Endothelial cell of hepatic sinusoid (primary cell): Measurements from ENCODE around the gene SYT1.
"Not testable (repeated sequence)": the region's sequence is repeated elsewhere in the genome, so short reads cannot be mapped to it uniquely, and the experiment has no call there.

Experiments
- in situ Hi-C: cut with HindIII; loops from 2 replicates; pipeline ENCODE4 v1.10.0; 2017; ENCODE audit warnings: low sequenced_read_pairs

SYT1 gene

DNA sequence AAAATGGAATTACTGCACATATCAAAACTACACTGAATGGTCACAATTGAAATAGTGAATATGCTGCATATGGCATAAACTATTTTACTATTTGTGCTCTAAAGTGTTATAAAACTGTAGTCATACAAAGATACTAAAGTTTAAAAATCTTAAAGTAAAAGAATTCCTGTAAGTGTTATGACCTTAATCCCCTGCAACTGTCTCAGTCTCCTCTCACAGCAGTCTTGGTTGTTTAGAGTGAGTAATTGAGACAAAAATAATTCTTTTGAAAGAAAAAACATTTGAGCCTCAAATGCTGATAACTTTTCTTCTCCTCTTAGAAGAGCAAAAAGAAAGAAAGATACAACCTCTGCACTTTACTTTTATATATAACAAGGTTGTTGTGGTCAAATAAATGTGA is 99.9 kb downstream of the SYT1 start:
- in situ Hi-C loops, result no loop called here

- in situ Hi-C loops, result no loop called here
Observed at GRCh38 chr12:78966062-78966461, 101.5 kb downstream of the SYT1 start.

GRCh38 chr12:78966926-78967325 is 102.4 kb downstream of the SYT1 start:
- in situ Hi-C loops, result no loop called here

DNA sequence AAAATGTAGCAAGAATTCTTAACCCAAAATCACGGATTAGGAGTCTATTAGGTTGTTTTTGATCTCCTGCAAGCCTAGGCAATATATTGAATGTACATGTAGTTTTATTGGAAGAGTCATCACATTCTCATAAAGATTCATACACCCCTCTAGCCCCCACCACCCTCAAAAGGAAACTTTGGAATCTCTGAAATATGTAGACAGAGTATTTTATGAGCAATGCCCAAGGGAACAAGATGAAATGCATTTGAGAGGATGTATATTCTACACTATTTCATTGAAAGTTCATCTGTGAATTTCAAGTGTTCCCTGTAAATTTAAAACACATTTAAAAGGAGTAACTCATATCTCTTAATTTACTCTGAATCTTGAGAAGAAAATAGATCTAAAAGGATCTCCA is 103.7 kb downstream of the SYT1 start:
- in situ Hi-C loops, result no loop called here

DNA sequence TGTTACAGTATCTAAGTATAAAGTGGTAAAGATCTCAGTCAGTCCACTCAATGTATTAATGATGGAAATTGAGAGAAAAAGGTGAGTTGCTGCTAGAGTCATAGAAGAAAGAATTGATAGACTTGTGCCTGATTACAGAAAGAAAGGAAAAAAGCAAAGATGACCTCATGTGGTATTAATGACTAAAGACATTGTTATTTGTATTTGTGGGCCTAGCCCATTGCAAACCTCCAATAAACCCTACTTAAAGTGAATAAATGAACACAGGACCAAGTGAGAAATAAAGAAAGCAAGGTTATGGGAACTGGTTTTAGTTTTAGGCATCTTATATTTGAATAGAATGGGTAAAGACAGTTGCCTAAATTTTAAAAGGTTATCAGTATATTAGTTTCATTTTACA is 105.5 kb downstream of the SYT1 start:
- in situ Hi-C loops, result no loop called here

DNA sequence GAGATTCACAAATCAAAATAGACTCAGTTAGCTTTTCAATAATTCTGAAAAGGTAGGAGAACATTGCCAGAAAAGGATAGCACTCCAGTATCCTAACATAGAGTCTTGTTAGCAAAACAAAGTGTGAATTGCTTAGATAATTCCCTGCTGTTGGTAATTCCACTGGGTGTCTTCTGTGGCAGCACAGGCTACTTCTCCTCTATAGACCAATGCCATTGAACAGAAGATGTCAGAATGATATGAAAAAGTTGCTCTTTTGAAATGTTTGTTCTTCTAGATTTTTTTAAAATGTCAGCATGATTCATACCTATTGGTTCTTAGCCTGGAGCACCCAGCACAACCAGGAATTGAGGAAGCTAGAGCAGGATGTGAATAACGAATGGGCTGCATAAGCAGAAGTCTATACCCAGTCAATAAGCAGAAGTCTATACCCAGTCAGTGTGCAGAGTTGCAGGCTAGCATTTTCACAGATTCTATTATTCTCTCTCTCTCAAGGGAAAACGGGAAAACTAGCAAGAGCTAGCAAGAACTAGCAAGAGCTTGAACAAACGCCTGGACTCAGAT is 112.8 kb downstream of the SYT1 start:
- in situ Hi-C loops, result no loop called here

DNA sequence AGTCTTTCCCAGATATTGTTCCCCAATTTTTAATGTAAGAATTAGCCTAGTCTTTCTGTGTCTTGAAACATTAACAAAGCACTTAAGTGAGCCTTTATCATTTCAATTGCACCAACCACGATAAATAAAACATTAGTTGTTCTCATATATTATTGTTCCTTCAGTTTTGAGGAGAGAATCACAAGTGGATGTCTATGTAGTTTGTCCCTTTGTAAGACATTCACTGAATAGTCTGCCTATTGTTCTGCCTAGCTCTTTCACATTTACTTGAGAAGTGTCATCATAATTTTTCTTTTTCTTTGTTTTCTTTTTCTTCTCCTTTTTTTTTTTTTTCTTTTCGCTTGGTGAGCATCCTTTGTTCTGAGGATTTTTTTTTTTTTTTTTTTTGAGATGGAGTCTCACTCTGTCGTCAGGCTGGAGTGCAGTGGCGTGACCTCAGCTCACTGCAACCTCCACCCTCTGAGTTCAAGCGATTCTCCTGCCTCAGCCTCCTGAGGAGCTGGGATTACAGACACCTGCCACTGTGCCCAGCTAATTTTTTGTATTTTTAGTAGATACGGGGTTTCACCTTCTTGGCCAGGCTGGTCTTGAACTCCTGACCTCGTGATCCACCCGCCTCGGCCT is 129.7 kb downstream of the SYT1 start:
- in situ Hi-C loops, result no loop called here

DNA sequence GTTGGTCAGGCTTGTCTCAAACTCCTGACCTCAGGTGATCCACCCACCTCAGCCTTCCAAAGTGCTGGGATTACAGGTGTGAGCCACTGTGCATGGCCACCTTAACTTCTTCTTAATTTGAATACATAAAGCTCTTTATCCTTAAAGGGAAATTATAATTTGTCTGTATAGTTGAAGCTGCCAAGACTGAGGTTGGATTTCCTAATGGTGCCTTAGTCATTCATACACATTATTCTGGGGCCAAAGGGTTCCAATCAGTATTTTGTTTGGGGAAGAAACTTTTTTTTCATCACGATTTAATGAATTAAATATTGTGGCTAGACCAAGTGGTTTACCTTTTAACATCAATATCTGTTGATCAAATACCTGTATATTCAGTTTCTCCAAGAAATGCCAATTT is 135.9 kb downstream of the SYT1 start:
- in situ Hi-C loops, result no loop called here

DNA sequence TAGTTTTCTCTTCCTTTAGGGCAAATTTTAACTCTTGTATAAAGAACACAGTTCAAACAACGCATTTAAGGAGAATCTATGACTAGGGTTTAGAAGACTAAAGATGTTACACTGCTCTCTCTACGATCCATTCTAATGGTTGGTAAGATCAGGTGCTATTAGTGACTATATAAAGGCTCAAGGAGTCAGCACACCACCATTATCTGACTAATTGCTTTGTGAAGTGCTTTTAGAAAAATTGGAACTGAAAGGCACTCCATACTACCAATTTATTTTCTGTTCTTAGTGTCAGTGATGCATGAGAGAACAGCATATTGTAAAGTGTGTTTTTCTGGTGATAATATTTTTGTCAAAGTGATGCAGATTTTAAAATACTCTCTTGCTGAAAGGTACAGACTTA is 136.8 kb downstream of the SYT1 start:
- in situ Hi-C loops, result no loop called here

- in situ Hi-C loops, result no loop called here
Observed at GRCh38 chr12:79006306-79006705, 141.7 kb downstream of the SYT1 start.

DNA sequence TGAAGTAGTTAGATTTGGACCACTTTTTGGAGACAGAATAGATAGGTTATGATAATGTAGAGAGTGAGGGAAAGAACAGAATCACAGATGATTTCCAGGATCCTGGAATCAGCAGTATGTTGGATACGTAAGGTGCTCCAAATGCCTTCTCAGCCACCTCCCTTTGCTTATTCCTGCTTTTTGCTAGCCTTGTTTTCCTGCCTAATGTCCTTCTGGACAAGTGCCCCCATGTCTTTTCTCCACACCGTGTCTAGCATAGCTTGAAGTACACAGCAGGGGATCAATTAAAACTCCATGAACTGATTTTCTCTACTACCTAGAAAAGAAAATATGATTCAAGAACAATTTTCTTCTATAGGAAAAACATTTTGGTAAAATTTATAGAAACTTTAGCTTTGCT is 144.0 kb downstream of the SYT1 start:
- in situ Hi-C loops, result no loop called here

GRCh38 chr12:79012636-79013035 is 148.1 kb downstream of the SYT1 start:
- in situ Hi-C loops, result no loop called here

DNA sequence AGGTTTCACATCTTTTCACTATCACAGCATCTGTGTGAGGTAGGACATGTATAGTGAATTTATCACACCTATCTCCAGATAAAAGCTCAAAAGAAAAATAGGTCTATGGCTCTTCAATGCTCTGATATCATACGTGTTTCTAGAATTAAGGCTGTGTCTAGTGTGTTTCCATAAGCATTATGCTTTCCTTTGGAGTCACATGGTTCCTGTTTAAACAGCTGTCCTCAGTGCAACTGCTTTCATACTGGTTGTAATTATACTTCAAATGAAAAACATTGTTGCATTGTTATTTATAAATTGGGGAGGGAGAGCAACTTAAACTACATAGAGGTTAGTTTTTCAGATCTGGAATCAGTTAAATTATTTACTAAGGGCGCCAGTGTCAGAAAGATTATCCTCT is 151.6 kb downstream of the SYT1 start:
- in situ Hi-C loops, result no loop called here

GRCh38 chr12:79019672-79020071 is 155.1 kb downstream of the SYT1 start:
- in situ Hi-C loops, result no loop called here

GRCh38 chr12:79020106-79020505 is 155.5 kb downstream of the SYT1 start:
- in situ Hi-C loops, result no loop called here

- in situ Hi-C loops, result no loop called here
Observed at GRCh38 chr12:79021021-79021420, 156.4 kb downstream of the SYT1 start.

DNA sequence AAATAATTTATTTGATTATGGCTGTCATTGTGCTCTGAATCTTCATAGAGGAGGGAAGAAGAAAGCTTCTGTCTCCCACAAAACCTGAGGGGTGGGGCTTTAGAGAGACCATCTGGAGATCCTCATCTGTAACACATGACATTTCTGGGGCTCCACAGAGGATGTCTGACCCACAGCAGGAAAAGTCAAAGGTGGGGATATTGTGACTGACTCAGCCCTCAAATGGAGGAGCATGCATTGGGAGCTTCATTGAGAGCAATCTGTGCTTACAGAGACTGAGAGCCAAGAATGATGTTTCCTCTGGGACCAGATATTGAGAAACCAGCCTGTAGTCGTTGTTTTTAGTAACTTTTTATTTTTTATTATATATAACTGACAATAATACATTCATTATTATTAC is 158.7 kb downstream of the SYT1 start:
- in situ Hi-C loops, result no loop called here

- in situ Hi-C loops, result no loop called here
Observed at GRCh38 chr12:79023784-79024183, 159.2 kb downstream of the SYT1 start.

DNA sequence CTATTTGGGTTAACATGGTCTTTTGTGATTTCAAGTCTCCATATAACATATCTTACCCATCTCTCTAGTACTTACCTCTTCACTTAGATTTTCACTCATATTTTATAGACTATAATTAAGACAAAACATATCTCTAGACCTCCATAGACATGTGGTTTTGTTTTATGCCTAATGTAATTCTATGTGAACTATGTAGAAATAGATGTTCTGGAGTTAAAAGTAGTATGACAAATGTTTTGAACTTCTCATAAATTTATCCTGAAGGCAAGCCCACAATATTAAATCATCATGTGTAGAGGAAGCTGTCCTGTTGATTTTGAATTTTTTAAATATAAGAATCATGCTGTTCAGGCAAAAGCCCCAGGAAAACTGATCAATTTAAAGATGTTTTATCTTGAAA is 169.2 kb downstream of the SYT1 start:
- in situ Hi-C loops, result no loop called here

DNA sequence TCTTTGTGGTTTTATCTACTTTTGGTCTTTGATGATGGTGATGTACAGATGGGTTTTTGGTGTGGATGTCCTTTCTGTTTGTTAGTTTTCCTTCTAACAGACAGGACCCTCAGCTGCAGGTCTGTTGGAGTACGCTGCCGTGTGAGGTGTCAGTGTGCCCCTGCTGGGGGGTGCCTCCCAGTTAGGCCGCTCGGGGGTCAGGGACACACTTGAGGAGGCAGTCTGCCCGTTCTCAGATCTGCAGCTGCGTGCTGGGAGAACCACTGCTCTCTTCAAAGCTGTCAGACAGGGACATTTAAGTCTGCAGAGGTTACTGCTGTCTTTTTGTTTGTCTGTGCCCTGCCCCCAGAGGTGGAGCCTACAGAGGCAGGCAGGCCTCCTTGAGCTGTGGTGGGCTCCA is 180.2 kb downstream of the SYT1 start:
- in situ Hi-C loops, result not testable (repeated sequence)

- in situ Hi-C loops, result not testable (repeated sequence)
Observed at GRCh38 chr12:79045149-79045703, 180.7 kb downstream of the SYT1 start.

DNA sequence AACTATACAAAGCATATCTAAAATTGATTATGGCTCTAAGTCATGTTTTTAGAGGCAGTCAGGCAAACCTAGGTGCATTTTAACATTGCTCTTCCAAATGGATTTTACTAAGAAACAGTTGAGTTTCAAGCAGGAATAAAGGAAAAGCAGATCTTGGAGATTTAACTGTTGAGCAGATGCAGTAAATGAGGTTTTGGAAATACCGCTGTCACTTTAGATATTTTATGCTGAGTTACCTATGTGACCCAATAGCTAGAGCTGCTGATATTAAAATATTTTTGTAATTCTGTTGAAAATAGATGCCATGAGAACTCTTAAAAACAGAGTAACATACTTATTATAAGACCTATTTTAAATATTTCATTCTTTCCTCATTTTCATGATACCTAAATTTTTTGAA is 181.4 kb downstream of the SYT1 start:
- in situ Hi-C loops, result no loop called here

DNA sequence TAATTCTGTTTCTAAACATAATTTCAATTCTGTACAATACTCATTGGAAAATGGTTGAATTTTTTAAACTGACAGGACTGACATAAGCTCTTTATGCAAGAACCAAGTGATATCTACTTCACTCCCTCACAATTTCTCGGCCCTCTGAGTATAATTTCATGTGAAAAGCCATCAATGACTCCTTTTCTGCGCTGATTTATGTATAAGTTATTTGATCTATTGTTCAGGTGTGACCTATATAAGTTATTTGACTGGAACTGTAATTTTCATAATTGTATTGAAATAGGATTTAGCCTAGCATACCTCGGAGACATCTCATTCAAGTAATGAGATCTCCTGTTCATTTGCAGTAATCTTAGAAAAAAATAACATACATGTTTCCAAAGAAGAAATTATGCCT is 184.4 kb downstream of the SYT1 start:
- in situ Hi-C loops, result no loop called here
